Measurements from ENCODE around the gene AKAP14. TPM values are rescaled to one million over a fixed set of nuclear protein-coding genes. Genes with fewer than 3 reads are reported as not detected.
A peak's percentile ranks its signal among the peaks of the same experiment; 100 is the strongest.

Gene AKAP14
- total and polyA plus RNA-seq, 2 of the 4 experiments (the other 2 are of a cell fraction): not detected

DNA sequence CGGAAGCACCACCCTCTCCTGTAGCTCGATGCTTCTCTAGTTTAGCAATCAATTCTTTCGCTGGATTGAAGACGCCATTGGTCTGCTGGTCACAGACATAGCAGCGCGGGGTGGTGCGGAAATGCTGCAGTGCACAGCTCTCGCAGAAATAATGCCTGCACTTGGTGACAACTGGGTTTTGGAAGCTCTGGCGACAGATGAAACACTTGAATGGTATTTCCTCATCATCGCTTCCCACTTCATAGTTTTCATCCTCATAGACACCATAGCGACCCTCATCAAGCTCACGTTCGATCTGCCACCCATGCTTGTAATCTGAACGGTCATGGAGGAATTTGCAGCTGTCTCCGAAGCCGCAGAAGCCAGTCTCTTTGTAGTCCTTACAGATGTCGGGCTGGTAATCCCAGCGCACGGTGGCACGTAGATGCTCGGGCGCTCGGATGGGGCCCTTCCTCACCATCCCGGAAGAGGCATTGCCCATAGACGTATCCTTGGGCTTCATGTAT is 25.0 kb upstream of the AKAP14 start (continued):
- TF ChIP-seq RFX5 (IDR thresholded peaks at IDR 0.05; ENCODE audit: low read depth, low read length): no peak

DNA sequence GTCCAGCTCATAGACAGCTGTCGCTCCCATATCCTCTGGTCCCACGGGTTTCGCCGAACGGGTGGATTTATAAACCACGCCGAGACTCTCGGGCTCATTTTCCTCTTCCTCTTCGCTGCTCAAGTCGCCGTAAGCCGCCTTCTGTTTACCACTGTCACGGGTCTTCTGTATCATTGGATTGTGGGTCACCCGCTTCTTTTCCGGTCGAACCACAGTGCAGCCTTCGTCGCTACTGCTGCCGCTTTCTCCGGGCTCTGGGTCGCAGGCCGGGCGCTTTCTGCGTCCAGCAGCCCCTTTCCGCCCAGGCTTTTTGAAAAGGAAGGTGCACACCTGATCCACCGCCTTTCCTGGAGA is 24.5 kb upstream of the AKAP14 start:
- TF ChIP-seq POLR2A (IDR thresholded peaks at IDR 0.05; ENCODE audit: low read depth, low read length): no peak
- H2AFZ ChIP-seq (replicated peaks; ENCODE audit: low read length, poor library complexity): peak overlapping the region; percentile 94
- H2AK9ac ChIP-seq (replicated peaks; ENCODE audit: low read depth, low read length, poor library complexity): peak overlapping the region; percentile 96
- ATAC-seq (ENCODE audit: low read depth): peak; percentile 40
- H4K91ac ChIP-seq (ENCODE audit: insufficient read depth, low read depth, low read length): peak overlapping the region; percentile 65
- DNase-seq: peak; percentile 7
- peak overlapping the region; percentile 46; the same call in 1 of the 2 replicates for H3K23ac ChIP-seq (ENCODE audit: low read depth, low read length)
- H2BK5ac ChIP-seq (ENCODE audit: low read depth, low read length, poor library complexity, severe bottlenecking): peak overlapping the region; percentile 69
- peak overlapping the region; percentile 43 for H3K14ac ChIP-seq (replicated peaks; ENCODE audit: low read depth, low read length)
- dilution Hi-C loops (cut with HindIII; ENCODE audit: low sequenced_read_pairs, unreplicated experiment) (no loop called here), in situ Hi-C loops (cut with MboI; ENCODE audit: low sequenced_read_pairs) (no loop called here), intact Hi-C loops (cut with micrococcal nuclease) (loop anchor here (2.0 to 5.0 kb wide), 2 partner anchors 80 to 264 kb away; partner anchors contain the start of genes NKRF and RPL39)
- peak overlapping the region; percentile 72 for H3K18ac ChIP-seq (ENCODE audit: low read depth, low read length)
- H3K4ac ChIP-seq (ENCODE audit: low read depth, low read length): peak overlapping the region; percentile 76
- H2BK20ac ChIP-seq (ENCODE audit: low read depth, low read length): no peak overlapping the region
- H3K9me1 ChIP-seq (ENCODE audit: insufficient read depth, low read length): no peaks in the 10 kb centered on the region
- peak overlapping the region; percentile 89 for H3K4me3 ChIP-seq (ENCODE audit: insufficient read depth, low read depth, low read length)
- peak overlapping the region; percentile 81 for H3K27ac ChIP-seq (ENCODE audit: insufficient read depth, low read length)
- ChIA-PET POLR2A (ENCODE audit: unreplicated experiment) (no interaction called here), CTCF (interaction anchor here (0.6 to 1.3 kb wide), 2 partner anchors 9 to 16 kb away, joined by 3 to 4 read pairs; no protein-coding TSS in a partner anchor)
- H3K4me2 ChIP-seq (ENCODE audit: low read depth, low read length): peak overlapping the region; percentile 89
- H3K36me3 ChIP-seq (ENCODE audit: control insufficient read depth, insufficient read depth, low read length): no peaks in the 10 kb centered on the region; the same call in 1 of the 2 replicates
- H3K9ac ChIP-seq (ENCODE audit: low read depth, low read length): peak overlapping the region; percentile 87
- peaks cover 3% of the 10 kb centered on the region; the same call in 1 of the 2 replicates for H4K20me1 ChIP-seq (ENCODE audit: insufficient read depth, low read length)
- no peaks in the 10 kb centered on the region for H3K4me1 ChIP-seq (ENCODE audit: control insufficient read depth, insufficient read depth, low read length)
- whole genome bisulfite sequencing, 2 experiments (ENCODE audit: extremely low coverage in 2 of 2, insufficient read length in 1 of 2): 30% methylated on average over 9 of the region's 26 CpGs; no CpG with 5 or more reads in 1 of the 2 experiments
- H3K9me3 ChIP-seq (ENCODE audit: control insufficient read depth, insufficient read depth, low read length): no peaks in the 10 kb centered on the region
- peak overlapping the region; percentile 72; a peak in 2 of 4 replicates for H4K8ac ChIP-seq (ENCODE audit: low read depth in 2 of 2, low read length in 2 of 2)
- no peak overlapping the region for H2BK15ac ChIP-seq (ENCODE audit: low read depth, low read length)
- H2BK120ac ChIP-seq (ENCODE audit: low read depth, low read length): no peak overlapping the region
- 0 out of 2 replicates have a peak overlapping the region, but pooled peaks have one; percentile 8 for H2AK5ac ChIP-seq (ENCODE audit: low read depth, low read length)
- BruUV-seq (replicated peaks): no TSS peak
- H3K27me3 ChIP-seq (ENCODE audit: control insufficient read depth, insufficient read depth, low read length): no peaks in the 10 kb centered on the region
- peaks cover 0 to 11% of the 10 kb centered on the region in 2 experiments; a peak in 3 of 4 replicates for H3K79me1 ChIP-seq (ENCODE audit: low read depth in 1 of 2, low read length in 2 of 2)
- peak overlapping the region; percentile 75 for H3K56ac ChIP-seq (ENCODE audit: extremely low read depth, insufficient read depth, low read length)
- H4K5ac ChIP-seq (ENCODE audit: low read depth, low read length): peak overlapping the region; percentile 67
